ENCODE results near the gene HACL1.

The HACL1 gene

GRCh38 chr3:15579051-15579450, 22.3 kb downstream of the HACL1 start:
- TF ChIP-seq CTCF (IDR thresholded peaks at IDR 0.05; ENCODE audit: low read depth, low read length, missing control alignments) = no peak
- H3K27me3 ChIP-seq (replicated peaks) = no peaks in the 10 kb centered on the region
- H3K4me3 ChIP-seq (ENCODE audit: low read depth, low read length) = no peak overlapping the region
- no peak overlapping the region for H3K27ac ChIP-seq
- H3K36me3 ChIP-seq (replicated peaks) = peaks cover 20% of the 10 kb centered on the region
- in situ Hi-C loops (cut with HindIII; ENCODE audit: low pct_ligation_motif_present, low sequenced_read_pairs) = no loop called here
- DNase-seq = no peak

GRCh38 chr3:15578289-15578867, 23.0 kb downstream of the HACL1 start:
- no peak for DNase-seq
- no peak overlapping the region for H3K4me3 ChIP-seq (ENCODE audit: low read depth, low read length)
- no peak for TF ChIP-seq CTCF (IDR thresholded peaks at IDR 0.05; ENCODE audit: low read depth, low read length, missing control alignments)
- peaks cover 20% of the 10 kb centered on the region for H3K36me3 ChIP-seq (replicated peaks)
- H3K27me3 ChIP-seq (replicated peaks) = no peaks in the 10 kb centered on the region
- in situ Hi-C loops (cut with HindIII; ENCODE audit: low pct_ligation_motif_present, low sequenced_read_pairs) = no loop called here
- no peak overlapping the region for H3K27ac ChIP-seq

GRCh38 chr3:15576475-15576874, 24.9 kb downstream of the HACL1 start:
- DNase-seq = no peak
- TF ChIP-seq CTCF (IDR thresholded peaks at IDR 0.05; ENCODE audit: low read depth, low read length, missing control alignments) = no peak
- Histone ChIP-seq H3K27ac (no peak overlapping the region), H3K4me3 (ENCODE audit: low read depth, low read length) (no peak overlapping the region), H3K27me3 (replicated peaks) (no peaks in the 10 kb centered on the region), H3K36me3 (replicated peaks) (peaks cover 14% of the 10 kb centered on the region)
- in situ Hi-C loops (cut with HindIII; ENCODE audit: low pct_ligation_motif_present, low sequenced_read_pairs) = no loop called here

- no peak for DNase-seq
- Histone ChIP-seq H3K27ac (no peak overlapping the region), H3K27me3 (replicated peaks) (no peaks in the 10 kb centered on the region), H3K4me3 (ENCODE audit: low read depth, low read length) (no peak overlapping the region), H3K36me3 (replicated peaks) (peaks cover 14% of the 10 kb centered on the region)
- TF ChIP-seq CTCF (IDR thresholded peaks at IDR 0.05; ENCODE audit: low read depth, low read length, missing control alignments) = no peak
- in situ Hi-C loops (cut with HindIII; ENCODE audit: low pct_ligation_motif_present, low sequenced_read_pairs) = no loop called here
These were observed 25.9 kb downstream of the HACL1 start for GRCh38 chr3:15575446-15575845.

- H3K36me3 ChIP-seq (replicated peaks) = peaks cover 18% of the 10 kb centered on the region
- in situ Hi-C loops (cut with HindIII; ENCODE audit: low pct_ligation_motif_present, low sequenced_read_pairs) = no loop called here
- H3K27me3 ChIP-seq (replicated peaks) = no peaks in the 10 kb centered on the region
- TF ChIP-seq CTCF (IDR thresholded peaks at IDR 0.05; ENCODE audit: low read depth, low read length, missing control alignments) = no peak
- H3K27ac ChIP-seq = no peak overlapping the region
- DNase-seq = no peak
- H3K4me3 ChIP-seq (ENCODE audit: low read depth, low read length) = no peak overlapping the region
These were observed 29.2 kb downstream of the HACL1 start for GRCh38 chr3:15572138-15572537.

- no peak for TF ChIP-seq CTCF (IDR thresholded peaks at IDR 0.05; ENCODE audit: low read depth, low read length, missing control alignments)
- DNase-seq = no peak
- in situ Hi-C loops (cut with HindIII; ENCODE audit: low pct_ligation_motif_present, low sequenced_read_pairs) = no loop called here
- no peak overlapping the region for H3K4me3 ChIP-seq (ENCODE audit: low read depth, low read length)
- H3K27me3 ChIP-seq (replicated peaks) = no peaks in the 10 kb centered on the region
- no peak overlapping the region for H3K27ac ChIP-seq
- H3K36me3 ChIP-seq (replicated peaks) = peaks cover 28% of the 10 kb centered on the region
These were observed 38.2 kb downstream of the HACL1 start for GRCh38 chr3:15563190-15563589.

Data from brain microvascular endothelial cell (primary cell).